ENCODE results near the gene MPP1. TPM values are rescaled to one million over a fixed set of nuclear protein-coding genes. Genes with fewer than 3 reads are reported as not detected.
A peak's percentile ranks its signal among the peaks of the same experiment; 100 is the strongest.

The MPP1 gene
- total RNA-seq, 1 donor from 2014 or later: 13.3 TPM

GRCh38 chrX:154758696-154759095 is 46.6 kb downstream of the MPP1 start:
- peaks cover 2% of the 10 kb centered on the region for H3K9me3 Mint-ChIP-seq (ENCODE audit: low read depth)
- TF ChIP-seq, protein P1, sequence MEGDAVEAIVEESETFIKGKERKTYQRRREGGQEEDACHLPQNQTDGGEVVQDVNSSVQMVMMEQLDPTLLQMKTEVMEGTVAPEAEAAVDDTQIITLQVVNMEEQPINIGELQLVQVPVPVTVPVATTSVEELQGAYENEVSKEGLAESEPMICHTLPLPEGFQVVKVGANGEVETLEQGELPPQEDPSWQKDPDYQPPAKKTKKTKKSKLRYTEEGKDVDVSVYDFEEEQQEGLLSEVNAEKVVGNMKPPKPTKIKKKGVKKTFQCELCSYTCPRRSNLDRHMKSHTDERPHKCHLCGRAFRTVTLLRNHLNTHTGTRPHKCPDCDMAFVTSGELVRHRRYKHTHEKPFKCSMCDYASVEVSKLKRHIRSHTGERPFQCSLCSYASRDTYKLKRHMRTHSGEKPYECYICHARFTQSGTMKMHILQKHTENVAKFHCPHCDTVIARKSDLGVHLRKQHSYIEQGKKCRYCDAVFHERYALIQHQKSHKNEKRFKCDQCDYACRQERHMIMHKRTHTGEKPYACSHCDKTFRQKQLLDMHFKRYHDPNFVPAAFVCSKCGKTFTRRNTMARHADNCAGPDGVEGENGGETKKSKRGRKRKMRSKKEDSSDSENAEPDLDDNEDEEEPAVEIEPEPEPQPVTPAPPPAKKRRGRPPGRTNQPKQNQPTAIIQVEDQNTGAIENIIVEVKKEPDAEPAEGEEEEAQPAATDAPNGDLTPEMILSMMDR (IDR thresholded peaks at IDR 0.05): no peak
- no peak overlapping the region for H3K4me3 Mint-ChIP-seq (ENCODE audit: unreplicated experiment)

GRCh38 chrX:154751669-154752271 is 53.5 kb downstream of the MPP1 start:
- TF ChIP-seq, protein P1 (IDR thresholded peaks at IDR 0.05): no peak
- peaks cover 12% of the 10 kb centered on the region for H3K4me1 Mint-ChIP-seq (ENCODE audit: low read depth)
- no peaks in the 10 kb centered on the region for H3K36me3 Mint-ChIP-seq (ENCODE audit: low read depth)
- DNase-seq (ENCODE audit: low spot score): no peak
- no peaks in the 10 kb centered on the region for H3K27me3 Mint-ChIP-seq (ENCODE audit: low read depth)
- no peaks in the 10 kb centered on the region for H3K9me3 Mint-ChIP-seq (ENCODE audit: low read depth)
- no peak overlapping the region for H3K27ac Mint-ChIP-seq (ENCODE audit: unreplicated experiment)
- H3K4me3 Mint-ChIP-seq (ENCODE audit: unreplicated experiment): peak overlapping the region; percentile 20

More at GRCh38 chrX:154758696-154759095, 46.6 kb downstream of the MPP1 start:
- no peaks in the 10 kb centered on the region for H3K36me3 Mint-ChIP-seq (ENCODE audit: low read depth)
- DNase-seq (ENCODE audit: low spot score): no peak
- peaks cover 7% of the 10 kb centered on the region for H3K4me1 Mint-ChIP-seq (ENCODE audit: low read depth)
- H3K27ac Mint-ChIP-seq (ENCODE audit: unreplicated experiment): no peak overlapping the region
- no peaks in the 10 kb centered on the region for H3K27me3 Mint-ChIP-seq (ENCODE audit: low read depth)

GRCh38 chrX:154751203-154751668 is 54.0 kb downstream of the MPP1 start:
- Mint-ChIP-seq H3K9me3 (ENCODE audit: low read depth) (no peaks in the 10 kb centered on the region), H3K27ac (ENCODE audit: unreplicated experiment) (no peak overlapping the region), H3K4me1 (ENCODE audit: low read depth) (peaks cover 12% of the 10 kb centered on the region), H3K27me3 (ENCODE audit: low read depth) (no peaks in the 10 kb centered on the region), H3K36me3 (ENCODE audit: low read depth) (peaks cover under 1% of the 10 kb centered on the region), H3K4me3 (ENCODE audit: unreplicated experiment) (peak overlapping the region; percentile 20)
- DNase-seq (ENCODE audit: low spot score): no peak
- TF ChIP-seq, protein P1 (IDR thresholded peaks at IDR 0.05): no peak

GRCh38 chrX:154750301-154751202 is 54.7 kb downstream of the MPP1 start, which contains the start of gene GAB3:
Gene GAB3, minus strand, starts transcription at chrX:154751077. Its CDS starts 52 bp downstream, at chrX:154751025.
- no peak for DNase-seq (ENCODE audit: low spot score)
- Mint-ChIP-seq H3K36me3 (ENCODE audit: low read depth) (peaks cover 2% of the 10 kb centered on the region), H3K9me3 (ENCODE audit: low read depth) (peaks cover under 1% of the 10 kb centered on the region), H3K27ac (ENCODE audit: unreplicated experiment) (peak within 1 kb of the TSS; percentile 5), H3K4me1 (ENCODE audit: low read depth) (peaks cover 12% of the 10 kb centered on the region), H3K4me3 (ENCODE audit: unreplicated experiment) (peak within 1 kb of the TSS; percentile 70), H3K27me3 (ENCODE audit: low read depth) (no peaks in the 10 kb centered on the region)
- TF ChIP-seq, protein P1 (IDR thresholded peaks at IDR 0.05): no peak

GRCh38 chrX:154749856-154750255 is 55.4 kb downstream of the MPP1 start:
- H3K4me3 Mint-ChIP-seq (ENCODE audit: unreplicated experiment): peak overlapping the region; percentile 70
- TF ChIP-seq, protein P1 (IDR thresholded peaks at IDR 0.05): no peak
- H3K9me3 Mint-ChIP-seq (ENCODE audit: low read depth): peaks cover 4% of the 10 kb centered on the region
- no peaks in the 10 kb centered on the region for H3K27me3 Mint-ChIP-seq (ENCODE audit: low read depth)
- no peak for DNase-seq (ENCODE audit: low spot score)
- no peak overlapping the region for H3K27ac Mint-ChIP-seq (ENCODE audit: unreplicated experiment)
- H3K4me1 Mint-ChIP-seq (ENCODE audit: low read depth): peaks cover 12% of the 10 kb centered on the region
- peaks cover 3% of the 10 kb centered on the region for H3K36me3 Mint-ChIP-seq (ENCODE audit: low read depth)
